ENCODE results near the gene LRRC8E. TPM values are rescaled to one million over a fixed set of nuclear protein-coding genes. Genes with fewer than 3 reads are reported as not detected.
A peak's percentile ranks its signal among the peaks of the same experiment; 100 is the strongest.

The LRRC8E gene
- total and polyA plus RNA-seq, 2 of the 8 experiments (the other 6 are each of a cell fraction or from before 2014, with no cell fraction given): 2.7 to 2.9 TPM

- Histone ChIP-seq H3K79me2 (ENCODE audit: control insufficient read depth in 1 of 2, insufficient read depth in 2 of 2, low read length in 2 of 2) (no peaks in the 10 kb centered on the region), H3K4me2 (ENCODE audit: insufficient read depth in 1 of 2, low read depth in 2 of 2, low read length in 2 of 2) (peak overlapping the region; percentile 89 to 100), H2BK15ac (ENCODE audit: low read length) (no peak overlapping the region), H3K4ac (replicated peaks; ENCODE audit: insufficient read length, low read depth, low read length) (no peak overlapping the region), H4K20me1 (replicated peaks in 1 of 2; ENCODE audit: control insufficient read depth in 1 of 2, insufficient read depth in 2 of 2, low read length in 2 of 2) (peaks cover 4% of the 10 kb centered on the region in 2 experiments), H3K36me3 (ENCODE audit: control insufficient read depth in 2 of 4, insufficient read depth in 4 of 4, low read length in 3 of 4) (no peaks in the 10 kb centered on the region), H3K56ac (replicated peaks; ENCODE audit: insufficient read length, low read depth, low read length) (no peak overlapping the region), H2AFZ (ENCODE audit: low read length) (no peak overlapping the region), H3K4me1 (replicated peaks in 1 of 4; ENCODE audit: control insufficient read depth in 3 of 4, insufficient read depth in 4 of 4, low read length in 3 of 4) (peaks cover 0 to 21% (median 16%) of the 10 kb centered on the region in 4 experiments; a peak in 5 of 7 replicates), H4K8ac (ENCODE audit: extremely low read depth, insufficient read depth, low read length) (no peak overlapping the region), H3K23me2 (ENCODE audit: low read depth, low read length) (peaks cover 16% of the 10 kb centered on the region), H3K4me3 (ENCODE audit: extremely low read depth in 1 of 4, insufficient read depth in 2 of 4, low read depth in 3 of 4, low read length in 4 of 4) (peak overlapping the region; percentile 67 to 98 (median 70); a peak in 5 of 8 replicates), H2BK120ac (replicated peaks; ENCODE audit: low read depth, low read length) (no peak overlapping the region), H3K9me3 (ENCODE audit: insufficient read depth in 2 of 2, low read depth in 1 of 2, low read length in 1 of 2) (no peaks in the 10 kb centered on the region), H3K14ac (ENCODE audit: insufficient read length) (no peak overlapping the region), H3K23ac (ENCODE audit: insufficient read length) (no peak overlapping the region), H2AK5ac (ENCODE audit: low read depth, low read length) (no peak overlapping the region), H3K9ac (replicated peaks in 1 of 4; ENCODE audit: extremely low read depth in 1 of 4, low read depth in 3 of 4, low read length in 3 of 4) (no peak overlapping the region), H4K5ac (ENCODE audit: insufficient read length, low read depth, low read length) (no peak overlapping the region), H2BK20ac (ENCODE audit: low read length) (no peak overlapping the region), H3K27me3 (replicated peaks in 1 of 4; ENCODE audit: control insufficient read depth in 3 of 4, extremely low read depth in 1 of 4, insufficient read depth in 3 of 4, low read length in 3 of 4) (peaks cover 0 to 10% (median 6%) of the 10 kb centered on the region in 4 experiments; a peak in 4 of 7 replicates), H3K18ac (ENCODE audit: extremely low read depth, low read length) (no peak overlapping the region), H4K91ac (replicated peaks; ENCODE audit: insufficient read length, low read length) (no peak overlapping the region), H3K79me1 (ENCODE audit: low read depth, low read length) (no peaks in the 10 kb centered on the region; the same call in 1 of the 2 replicates), H2BK5ac (ENCODE audit: low read depth, low read length) (no peak overlapping the region), H2BK12ac (ENCODE audit: low read depth, low read length) (no peak overlapping the region), H3K27ac (ENCODE audit: low read depth, low read length) (no peak overlapping the region)
- CTCF ChIA-PET (ENCODE audit: partially characterized antibody): interaction anchor here (1.1 to 1.4 kb wide), 6 partner anchors 13 to 45 kb away, joined by 3 to 6 read pairs (median 4); no protein-coding TSS in a partner anchor
- WGBS, 2 experiments (ENCODE audit: extremely low coverage in 1 of 2, insufficient coverage in 1 of 2, insufficient read length in 1 of 2, insufficient replicate concordance in 2 of 2, low coverage in 1 of 2, low lambda C conversion rate in 2 of 2, missing lambda C conversion rate in 1 of 2): 79% methylated on average over 30 of the region's 47 CpGs; no CpG with 5 or more reads in 1 of the 2 experiments
- FAIRE-seq: no peak
- POLR2A ChIA-PET (ENCODE audit: partially characterized antibody): interaction anchor here (0.6 to 3.4 kb wide), 11 partner anchors 8 to 234 kb away, joined by 3 to 20 read pairs (median 3); partner anchors contain the start of gene MAP2K7
- DNase-seq (ENCODE audit: low read depth in 1 of 2, low spot score in 2 of 2): no peak
- TF ChIP-seq ZNF274 (IDR thresholded peaks at IDR 0.05; ENCODE audit: borderline replicate concordance, extremely low read depth, low read length) (no peak), CTBP2 (IDR thresholded peaks at IDR 0.05; ENCODE audit: borderline replicate concordance, insufficient read depth, insufficient read length, low read length) (no peak), SIN3A (conservative IDR thresholded peaks at IDR 0.05 in 1 of 2, IDR thresholded peaks at IDR 0.05 in 1 of 2; ENCODE audit: low read depth in 1 of 2, low read length in 2 of 2) (no peak; a peak in 1 of 4 replicates), POLR2A (IDR thresholded peaks at IDR 0.05; ENCODE audit: control extremely low read depth in 1 of 2, low read depth in 2 of 2, low read length in 2 of 2) (no peak; a peak in 1 of 3 replicates), ASH2L (IDR thresholded peaks at IDR 0.05; ENCODE audit: low read length) (peak; percentile 33)
- TF ChIP-seq, protein P1, sequence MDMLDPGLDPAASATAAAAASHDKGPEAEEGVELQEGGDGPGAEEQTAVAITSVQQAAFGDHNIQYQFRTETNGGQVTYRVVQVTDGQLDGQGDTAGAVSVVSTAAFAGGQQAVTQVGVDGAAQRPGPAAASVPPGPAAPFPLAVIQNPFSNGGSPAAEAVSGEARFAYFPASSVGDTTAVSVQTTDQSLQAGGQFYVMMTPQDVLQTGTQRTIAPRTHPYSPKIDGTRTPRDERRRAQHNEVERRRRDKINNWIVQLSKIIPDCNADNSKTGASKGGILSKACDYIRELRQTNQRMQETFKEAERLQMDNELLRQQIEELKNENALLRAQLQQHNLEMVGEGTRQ (IDR thresholded peaks at IDR 0.05; ENCODE audit: low read length): no peak
- TF ChIP-seq, protein P2, sequence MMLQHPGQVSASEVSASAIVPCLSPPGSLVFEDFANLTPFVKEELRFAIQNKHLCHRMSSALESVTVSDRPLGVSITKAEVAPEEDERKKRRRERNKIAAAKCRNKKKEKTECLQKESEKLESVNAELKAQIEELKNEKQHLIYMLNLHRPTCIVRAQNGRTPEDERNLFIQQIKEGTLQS (IDR thresholded peaks at IDR 0.05; ENCODE audit: insufficient read depth, low read depth, low read length): no peak
Observed at GRCh38 chr19:7872306-7873204, 15.8 kb upstream of the LRRC8E start.

Data from H1 (cell line).